K562 (cell line): Measurements from ENCODE around the gene LINC00632. TPM values are rescaled to one million over a fixed set of nuclear protein-coding genes. Genes with fewer than 3 reads are reported as not detected.

ENCODE experiments used
- ATAC-seq: fragments of 200-7000 bp; cut with Tn5 transposase; 3 replicates; pipeline ENCODE4 v1.9.1; 2020; ENCODE audit warnings: moderate library complexity
- BruUV-seq: library from RNA; stranded (reverse); fragments of 400-500 nt; replicated peaks from 2 replicates; lab custom pipeline; 2021; lab: Mats Ljungman, UMichigan
- CTCF ChIA-PET: fragments of 300-600 bp; formaldehyde crosslinking; extraction: SDS; loops from one replicate; lab custom pipeline; 2021; ENCODE audit warnings: low intra/inter-chr PET ratio; lab: Yijun Ruan, JAX
- POLR2A ChIA-PET: fragments of 300-600, 350-650 bp; sonication (Branson Sonifier 250); formaldehyde crosslinking; extraction: SDS; loops from one replicate; lab custom pipeline; 2021; ENCODE audit warnings: antibody characterized with exemption, inconsistent platforms; lab: Yijun Ruan, JAX
- DNase-seq, 4 experiments: peaks; one replicate each; pipeline versions ENCODE4 v3.0.0 to v3.0.0-alpha.2; 2011 to 2018; ENCODE audit warnings: low spot score in 3 of 4, mixed read lengths in 3 of 4; ENCODE audit errors: extremely low read depth in 1 of 4
- FAIRE-seq: peaks from 2 replicates; lab custom pipeline; 2011; peaks lifted over from hg19 to GRCh38; lab: Jason Lieb, UNC
- H2AFZ ChIP-seq: 2 replicates; pipeline ENCODE4 v1.6.0; 2011; ENCODE audit warnings: low read depth, low read length, control low read depth, inconsistent platforms
- H3K27ac ChIP-seq: fragments of 200-600 bp; 3 replicates; pipeline ENCODE4 v1.8.0; 2011; ENCODE audit warnings: low read depth, mild to moderate bottlenecking, control low read depth, inconsistent platforms, low read length, moderate library complexity, mixed read lengths; ENCODE audit errors: extremely low read depth
- H3K27me3 ChIP-seq, 2 experiments: fragments of 300-600 bp in 1 of 2; 2 replicates in 1 of 2; 3 replicates in 1 of 2; pipeline versions ENCODE4 v1.6.0 to v1.8.0; 2011; ENCODE audit warnings: inconsistent platforms in 2 of 2, low read length in 2 of 2, mild to moderate bottlenecking in 1 of 2, mixed read lengths in 1 of 2, moderate library complexity in 1 of 2; ENCODE audit not compliant: control insufficient read depth in 2 of 2, insufficient read depth in 2 of 2
- H3K36me3 ChIP-seq: fragments of 300-600 bp; 3 replicates; pipeline ENCODE4 v1.8.0; 2011; ENCODE audit warnings: mild to moderate bottlenecking, low read length, inconsistent platforms; ENCODE audit not compliant: control insufficient read depth, insufficient read depth
- H3K4me1 ChIP-seq, 2 experiments: fragments of 200-600 bp in 1 of 2; replicated peaks in 1 of 2; 2 replicates in 1 of 2; 3 replicates in 1 of 2; pipeline versions ENCODE4 v1.5.1 to v1.8.0; 2011; ENCODE audit warnings: inconsistent platforms in 2 of 2, low read length in 2 of 2, mild to moderate bottlenecking in 1 of 2, mixed read lengths in 1 of 2, moderate library complexity in 1 of 2; ENCODE audit not compliant: control insufficient read depth in 2 of 2, insufficient read depth in 2 of 2
- H3K4me2 ChIP-seq: 2 replicates; pipeline ENCODE4 v1.6.1; 2011; ENCODE audit warnings: low read length, control low read depth, inconsistent platforms, mixed read lengths; ENCODE audit not compliant: insufficient read depth
- H3K4me3 ChIP-seq: fragments of 200-600 bp; sonication (generic), shearing (Covaris generic); 2 replicates; pipeline ENCODE4 v1.5.1; 2016; ENCODE audit warnings: control low read depth, inconsistent platforms
- H3K79me2 ChIP-seq: fragments of 200-600 bp; 3 replicates; pipeline ENCODE4 v1.8.0; 2011; ENCODE audit warnings: low read length, inconsistent platforms; ENCODE audit not compliant: control insufficient read depth, insufficient read depth
- H3K9ac ChIP-seq, 2 experiments: 2 replicates each; pipeline versions ENCODE4 v1.6.0 to v1.6.1; 2011; ENCODE audit warnings: low read depth in 2 of 2, low read length in 2 of 2, control low read depth in 1 of 2, inconsistent platforms in 1 of 2, mild to moderate bottlenecking in 1 of 2, mixed read lengths in 1 of 2; ENCODE audit not compliant: insufficient read depth in 1 of 2
- H3K9me1 ChIP-seq: one replicate; pipeline ENCODE4 v1.6.0; 2011; ENCODE audit warnings: inconsistent platforms, mild to moderate bottlenecking, low read length, moderate library complexity; ENCODE audit not compliant: control insufficient read depth, insufficient read depth
- H3K9me3 ChIP-seq: replicated peaks from 2 replicates; pipeline ENCODE4 v1.5.1; 2011; ENCODE audit warnings: low read depth, low read length, inconsistent platforms; ENCODE audit not compliant: control insufficient read depth, insufficient read depth
- H4K20me1 ChIP-seq: replicated peaks from 2 replicates; pipeline ENCODE4 v1.6.1; 2011; ENCODE audit warnings: low read length, inconsistent platforms, mixed read lengths; ENCODE audit not compliant: control insufficient read depth, insufficient read depth
- SAFB ChIP-seq: fragments of 200-400 bp; formaldehyde crosslinking; IDR thresholded peaks from 2 replicates; pipeline ENCODE4 v1.6.1; 2017; ENCODE audit warnings: low read depth, low read length, borderline replicate concordance
- TEAD2 ChIP-seq: fragments of 450-650 bp; IDR thresholded peaks from 2 replicates; pipeline ENCODE4 v1.6.1; 2016; ENCODE audit warnings: missing genetic modification characterization, control low read depth, missing compliant biosample characterization
- ZBTB8A ChIP-seq: fragments of 450-650 bp; IDR thresholded peaks from 2 replicates; pipeline ENCODE4 v1.6.1; 2018; ENCODE audit warnings: mild to moderate bottlenecking, moderate library complexity; ENCODE audit not compliant: partially characterized antibody
- WGBS: fragments of 100-300 bp; shearing (Covaris generic); methylation state at CpG from one replicate; pipeline ENCODE4 v1.1.6; 2016; ENCODE audit warnings: low coverage, mixed read lengths; ENCODE audit not compliant: insufficient coverage; ENCODE audit errors: missing lambda C conversion rate; 5-methylcytosine and 5-hydroxymethylcytosine counted together
- in situ Hi-C: fragments of 300-500 bp; cut with MboI; formaldehyde crosslinking; loops from 4 replicates; pipeline ENCODE4 v1.15.0; 2018; ENCODE audit warnings: inconsistent platforms, mixed read lengths
- intact Hi-C: fragments of 100-400 bp; cut with micrococcal nuclease; formaldehyde crosslinking; loops from 2 replicates; pipeline ENCODE4 v1.14.2; 2022
- polyA plus RNA-seq, 8 experiments: library from polyadenylated mRNA; depleted of rRNA in 4 of 8; stranded (reverse) in 5 of 8; unstranded in 3 of 8; fragments of >200 nt; fragmentation: Nextera tagmentation in 2 of 8; fragmentation: Illumina TruSeq in 1 of 8; extraction: Ambion mirVana in 2 of 8; extraction: Trizol in 1 of 8; gene quantifications; 2 replicates each; pipeline versions ENCODE4 v1.2.1 to v1.2.3, GENCODE V29; 2011 to 2014; ENCODE audit warnings: inconsistent platforms in 1 of 8, missing spikeins in 1 of 8
- total RNA-seq, 7 experiments: library from RNA; depleted of rRNA in 6 of 7; stranded (reverse); fragments of >200 nt in 6 of 7; fragmentation: Illumina TruSeq in 2 of 7; extraction: Trizol in 2 of 7; gene quantifications; 2 replicates each; pipeline versions ENCODE4 v1.2.1 to v1.2.3, GENCODE V29; 2011 to 2021; ENCODE audit warnings: low replicate concordance in 1 of 7
- TF ChIP-seq, protein P1 (sequence below): fragments of 450-650 bp; formaldehyde crosslinking; IDR thresholded peaks from 2 replicates; pipeline ENCODE4 v1.4.0; 2022; ENCODE audit warnings: mild to moderate bottlenecking, moderate library complexity

LINC00632 gene
- total and polyA plus RNA-seq, 9 of the 15 experiments (the other 6 are each of a cell fraction or from before 2014, with no cell fraction given) = 0.06 to 0.20 TPM; not detected in 7

DNA sequence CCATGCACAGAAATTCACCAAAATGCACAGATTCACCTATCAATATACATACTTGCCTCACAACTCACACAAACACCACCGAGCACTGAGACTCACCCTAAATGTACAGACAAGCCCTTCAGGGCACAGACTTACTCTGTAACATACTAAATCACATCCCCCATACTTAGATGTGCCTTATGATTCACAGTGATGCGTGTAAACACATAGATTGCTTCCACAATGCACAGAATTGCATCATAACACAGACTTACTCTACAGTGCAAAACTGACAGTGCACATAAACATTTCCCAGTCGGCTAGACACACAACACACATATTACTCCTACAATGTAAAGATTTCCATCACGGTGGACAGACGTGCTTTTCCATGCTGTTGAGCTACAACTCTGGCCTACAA lies 6.2 kb downstream of the LINC00632 start (continued):
- TF ChIP-seq, protein P1, sequence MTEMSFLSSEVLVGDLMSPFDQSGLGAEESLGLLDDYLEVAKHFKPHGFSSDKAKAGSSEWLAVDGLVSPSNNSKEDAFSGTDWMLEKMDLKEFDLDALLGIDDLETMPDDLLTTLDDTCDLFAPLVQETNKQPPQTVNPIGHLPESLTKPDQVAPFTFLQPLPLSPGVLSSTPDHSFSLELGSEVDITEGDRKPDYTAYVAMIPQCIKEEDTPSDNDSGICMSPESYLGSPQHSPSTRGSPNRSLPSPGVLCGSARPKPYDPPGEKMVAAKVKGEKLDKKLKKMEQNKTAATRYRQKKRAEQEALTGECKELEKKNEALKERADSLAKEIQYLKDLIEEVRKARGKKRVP (CRISPR knock-in tag) = peak; percentile 70
- no peak for TF ChIP-seq SAFB

DNA sequence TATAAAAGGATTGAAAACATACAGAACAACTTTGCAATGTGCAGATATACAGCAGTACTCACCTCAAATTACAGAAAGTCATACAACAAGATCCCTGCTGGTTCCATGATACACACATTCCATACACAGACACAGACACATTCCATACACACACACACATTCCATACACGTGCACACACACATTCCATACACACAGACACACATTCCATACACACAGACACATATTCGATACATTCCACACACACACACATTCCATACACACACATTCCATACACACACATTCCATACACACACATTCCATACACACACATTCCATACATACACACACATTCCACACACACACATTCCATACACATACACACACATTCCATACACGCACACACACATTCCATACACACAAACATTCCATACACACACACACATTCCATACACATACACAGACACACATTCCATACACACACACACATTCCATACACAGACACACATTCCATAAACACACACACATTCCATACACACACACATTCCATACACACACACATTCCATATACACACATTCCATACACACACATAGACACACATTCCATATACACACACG lies 13.7 kb downstream of the LINC00632 start:
- H4K20me1 ChIP-seq = no peaks in the 10 kb centered on the region
- H3K27me3 ChIP-seq = no peaks in the 10 kb centered on the region
- DNase-seq = no peak
- in situ Hi-C loops (no loop called here), intact Hi-C loops (no loop called here)
- no peaks in the 10 kb centered on the region for H3K79me2 ChIP-seq
- H3K9me1 ChIP-seq = no peaks in the 10 kb centered on the region
- no peak overlapping the region for H3K9ac ChIP-seq
- H3K4me3 ChIP-seq = no peak overlapping the region
- POLR2A ChIA-PET = no interaction called here
- TF ChIP-seq TEAD2 (tag) (peak; percentile 31; the same call in 1 of the 2 replicates), ZBTB8A (no peak)
- no peaks in the 10 kb centered on the region for H3K36me3 ChIP-seq
- no peaks in the 10 kb centered on the region for H3K4me1 ChIP-seq
- no peak overlapping the region for H3K4me2 ChIP-seq
- peak; percentile 89 for FAIRE-seq
- no peak overlapping the region for H2AFZ ChIP-seq
- no peak for ATAC-seq
- BruUV-seq = no TSS peak
- H3K9me3 ChIP-seq = no peaks in the 10 kb centered on the region; the same call in 1 of the 2 replicates
- H3K27ac ChIP-seq = no peak overlapping the region
- CTCF ChIA-PET = no interaction called here
- 0% methylated on average over 3 of the region's 4 CpGs for WGBS
